Tibial nerve (tissue), 4 donors: ENCODE measurements around the gene DAZAP1. TPM values are rescaled to one million over a fixed set of nuclear protein-coding genes. Genes with fewer than 3 reads are reported as not detected.

Experiments
- DNase-seq, 2 donors: peaks; one replicate each; pipeline ENCODE4 v3.0.0-alpha.2; 2019; ENCODE audit warnings: low spot score in 2 of 2
- H3K27ac ChIP-seq, 4 donors: fragments of 200-600 bp; sonication (generic) in 3 of 4; one replicate each; pipeline ENCODE4 v1.5.1; 2017 to 2019; ENCODE audit warnings: mild to moderate bottlenecking in 1 of 4
- H3K27me3 ChIP-seq, 2 donors: fragments of 200-600 bp; sonication (generic) in 1 of 2; one replicate each; pipeline versions ENCODE4 v1.5.1 to v1.6.0; 2017 to 2019
- H3K36me3 ChIP-seq, 3 donors: fragments of 200-600 bp; sonication (generic); one replicate each; pipeline ENCODE4 v1.5.1; 2018 to 2019
- H3K4me1 ChIP-seq, 4 donors: fragments of 200-600 bp; sonication (generic) in 3 of 4; one replicate each; pipeline ENCODE4 v1.5.1; 2017 to 2019
- H3K4me3 ChIP-seq, 4 donors: fragments of 200-600 bp; sonication (generic) in 3 of 4; one replicate each; pipeline ENCODE4 v1.5.1; 2017 to 2019; ENCODE audit warnings: mild to moderate bottlenecking in 1 of 4, moderate library complexity in 1 of 4
- H3K9me3 ChIP-seq, 4 donors: fragments of 200-600 bp; sonication (generic) in 3 of 4; one replicate each; pipeline ENCODE4 v1.5.1; 2017 to 2019
- EP300 ChIP-seq, 2 donors: sonication (generic); formaldehyde crosslinking; IDR thresholded peaks; one replicate each; pipeline ENCODE4 v1.6.1; 2017; ENCODE audit warnings: antibody characterized with exemption in 2 of 2, mild to moderate bottlenecking in 1 of 2
- POLR2A ChIP-seq, 2 donors: fragments of 450-650 bp; IDR thresholded peaks; one replicate each; pipeline ENCODE4 v1.6.1; 2017; ENCODE audit warnings: antibody characterized with exemption in 2 of 2, mild to moderate bottlenecking in 2 of 2, moderate library complexity in 2 of 2
- WGBS, 2 donors: methylation state at CpG; one replicate each; pipeline ENCODE4 v1.1.5; 2018; 5-methylcytosine and 5-hydroxymethylcytosine counted together
- total RNA-seq, 4 donors: library from RNA; depleted of rRNA; stranded (reverse); fragments of >200 nt; gene quantifications; one replicate each; pipeline ENCODE4 v1.1.0, GENCODE V29; 2016
- TF ChIP-seq, protein P1 (sequence below), 5 experiments: fragments of 200-600 bp in 3 of 5; fragments of 450-650 bp in 2 of 5; sonication (generic) in 3 of 5; IDR thresholded peaks; one replicate each; pipeline ENCODE4 v1.5.1; 2016 to 2019; ENCODE audit warnings: antibody characterized with exemption in 5 of 5, mild to moderate bottlenecking in 3 of 5, moderate library complexity in 2 of 5

Gene DAZAP1
- 10 to 100 TPM; 34.3 to 68.4 (median 61.0) TPM for total RNA-seq

- 1% methylated on average over 27 to 34 of the region's 121 CpGs for WGBS, 2 donors
- DNase-seq = no peak
- TF ChIP-seq, protein P1, sequence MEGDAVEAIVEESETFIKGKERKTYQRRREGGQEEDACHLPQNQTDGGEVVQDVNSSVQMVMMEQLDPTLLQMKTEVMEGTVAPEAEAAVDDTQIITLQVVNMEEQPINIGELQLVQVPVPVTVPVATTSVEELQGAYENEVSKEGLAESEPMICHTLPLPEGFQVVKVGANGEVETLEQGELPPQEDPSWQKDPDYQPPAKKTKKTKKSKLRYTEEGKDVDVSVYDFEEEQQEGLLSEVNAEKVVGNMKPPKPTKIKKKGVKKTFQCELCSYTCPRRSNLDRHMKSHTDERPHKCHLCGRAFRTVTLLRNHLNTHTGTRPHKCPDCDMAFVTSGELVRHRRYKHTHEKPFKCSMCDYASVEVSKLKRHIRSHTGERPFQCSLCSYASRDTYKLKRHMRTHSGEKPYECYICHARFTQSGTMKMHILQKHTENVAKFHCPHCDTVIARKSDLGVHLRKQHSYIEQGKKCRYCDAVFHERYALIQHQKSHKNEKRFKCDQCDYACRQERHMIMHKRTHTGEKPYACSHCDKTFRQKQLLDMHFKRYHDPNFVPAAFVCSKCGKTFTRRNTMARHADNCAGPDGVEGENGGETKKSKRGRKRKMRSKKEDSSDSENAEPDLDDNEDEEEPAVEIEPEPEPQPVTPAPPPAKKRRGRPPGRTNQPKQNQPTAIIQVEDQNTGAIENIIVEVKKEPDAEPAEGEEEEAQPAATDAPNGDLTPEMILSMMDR (IDR thresholded peaks at IDR 0.05) = no peak
- TF ChIP-seq EP300 (IDR thresholded peaks at IDR 0.05) (no peak), POLR2A (IDR thresholded peaks at IDR 0.05) (peak; percentile 35 to 54)
- Histone ChIP-seq H3K27me3 (no peaks in the 10 kb centered on the region), H3K9me3 (no peaks in the 10 kb centered on the region), H3K4me1 (peaks cover 0 to 60% (median 41%) of the 10 kb centered on the region in 4 donors), H3K36me3 (no peaks in the 10 kb centered on the region), H3K27ac (peak within 1 kb of the TSS; percentile 81 to 99 (median 95)), H3K4me3 (peak within 1 kb of the TSS; percentile 92 to 100 (median 97))
Observed at GRCh38 chr19:1407528-1408299, at the start of gene DAZAP1. DAZAP1 (plus strand) TSS chr19:1407586; CDS start chr19:1407774, 188 bp downstream.

DNA sequence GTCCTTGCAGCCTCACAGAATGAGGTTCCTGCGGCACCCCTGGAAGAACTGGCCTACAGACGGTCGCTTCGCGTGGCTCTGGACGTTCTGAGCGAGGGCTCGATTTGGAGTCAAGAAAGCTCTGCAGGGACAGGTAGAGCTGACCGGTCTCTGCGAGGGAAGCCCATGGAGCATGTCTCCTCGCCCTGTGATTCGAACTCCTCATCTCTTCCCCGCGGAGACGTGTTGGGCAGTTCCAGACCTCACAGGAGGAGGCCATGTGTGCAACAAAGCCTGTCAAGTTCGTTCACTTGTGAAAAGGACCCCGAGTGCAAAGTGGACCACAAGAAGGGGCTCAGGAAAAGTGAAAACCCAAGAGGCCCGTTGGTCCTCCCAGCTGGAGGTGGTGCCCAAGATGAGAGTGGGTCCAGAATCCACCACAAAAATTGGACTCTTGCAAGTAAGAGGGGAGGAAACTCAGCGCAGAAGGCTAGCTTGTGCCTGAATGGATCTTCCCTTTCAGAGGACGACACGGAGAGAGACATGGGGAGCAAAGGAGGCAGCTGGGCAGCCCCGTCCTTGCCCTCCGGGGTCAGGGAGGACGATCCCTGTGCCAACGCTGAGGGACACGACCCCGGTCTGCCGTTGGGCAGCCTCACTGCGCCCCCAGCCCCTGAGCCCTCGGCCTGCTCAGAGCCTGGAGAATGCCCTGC is 47.1 kb upstream of the DAZAP1 start:
- Histone ChIP-seq H3K27me3 (no peaks in the 10 kb centered on the region), H3K27ac (peak overlapping the region; percentile 50 to 86 (median 66)), H3K9me3 (no peaks in the 10 kb centered on the region), H3K4me1 (peaks cover 0 to 49% (median 28%) of the 10 kb centered on the region in 4 donors), H3K36me3 (peaks cover 0 to 74% (median 5%) of the 10 kb centered on the region in 3 donors), H3K4me3 (peak overlapping the region in 2 of 4 donors; percentile 0 to 37)
- no peak for DNase-seq
- 54 to 65% methylated on average over 25 to 30 of the region's 30 CpGs for WGBS, 2 donors
- TF ChIP-seq EP300 (IDR thresholded peaks at IDR 0.05) = no peak
- TF ChIP-seq, protein P1 (IDR thresholded peaks at IDR 0.05) = no peak
- TF ChIP-seq POLR2A (IDR thresholded peaks at IDR 0.05) = no peak

GRCh38 chr19:1360818-1361461 is 46.4 kb upstream of the DAZAP1 start:
- H3K36me3 ChIP-seq = peaks cover 0 to 80% (median 5%) of the 10 kb centered on the region in 3 donors
- WGBS, 2 donors = 13 to 23% methylated on average over 20 to 29 of the region's 31 CpGs
- peaks cover 0 to 45% (median 26%) of the 10 kb centered on the region in 4 donors for H3K4me1 ChIP-seq
- H3K9me3 ChIP-seq = no peaks in the 10 kb centered on the region
- DNase-seq = peak; percentile 42 to 55
- no peaks in the 10 kb centered on the region for H3K27me3 ChIP-seq
- TF ChIP-seq, protein P1 (IDR thresholded peaks at IDR 0.05) = peak in 1 of 5 experiments; percentile 26
- TF ChIP-seq EP300 (IDR thresholded peaks at IDR 0.05) (peak; percentile 45 to 62), POLR2A (IDR thresholded peaks at IDR 0.05) (no peak)
- H3K4me3 ChIP-seq = peak overlapping the region; percentile 0 to 37 (median 6)
- peak overlapping the region; percentile 50 to 86 (median 66) for H3K27ac ChIP-seq

GRCh38 chr19:1361601-1362386 is 45.6 kb upstream of the DAZAP1 start:
- H3K27me3 ChIP-seq = no peaks in the 10 kb centered on the region
- peaks cover 4 to 86% (median 5%) of the 10 kb centered on the region in 3 donors for H3K36me3 ChIP-seq
- peaks cover 0 to 37% (median 23%) of the 10 kb centered on the region in 4 donors for H3K4me1 ChIP-seq
- 42 to 47% methylated on average over 30 of the region's 30 CpGs for WGBS, 2 donors
- TF ChIP-seq EP300 (IDR thresholded peaks at IDR 0.05) (no peak), POLR2A (IDR thresholded peaks at IDR 0.05) (no peak)
- TF ChIP-seq, protein P1 (IDR thresholded peaks at IDR 0.05) = no peak
- peak overlapping the region in 1 of 4 donors; percentile 37 for H3K4me3 ChIP-seq
- no peaks in the 10 kb centered on the region for H3K9me3 ChIP-seq
- peak overlapping the region; percentile 35 to 86 (median 65) for H3K27ac ChIP-seq
- DNase-seq = no peak
